Skin epidermis (tissue), 12 donors: Measurements from ENCODE around the gene USP6NL.

Experiments used
- H3K27ac ChIP-seq, 21 experiments: fragments of 200-600 bp; sonication (generic) in 11 of 21; one replicate each; pipeline ENCODE4 v1.5.0; 2020; ENCODE audit warnings: mild to moderate bottlenecking in 3 of 21, inconsistent platforms in 2 of 21, moderate library complexity in 2 of 21
- H3K4me3 ChIP-seq, 7 experiments: fragments of 200-600 bp; sonication (generic) in 2 of 7; one replicate each; pipeline ENCODE4 v1.5.0; 2020; ENCODE audit warnings: inconsistent platforms in 2 of 7, mild to moderate bottlenecking in 2 of 7, moderate library complexity in 1 of 7

USP6NL gene

GRCh38 chr10:11560076-11560709 is 51.3 kb downstream of the USP6NL start:
- H3K27ac ChIP-seq = no peak overlapping the region
- no peak overlapping the region for H3K4me3 ChIP-seq

GRCh38 chr10:11557967-11558366 is 53.5 kb downstream of the USP6NL start:
- no peak overlapping the region for H3K27ac ChIP-seq
- H3K4me3 ChIP-seq = no peak overlapping the region

DNA sequence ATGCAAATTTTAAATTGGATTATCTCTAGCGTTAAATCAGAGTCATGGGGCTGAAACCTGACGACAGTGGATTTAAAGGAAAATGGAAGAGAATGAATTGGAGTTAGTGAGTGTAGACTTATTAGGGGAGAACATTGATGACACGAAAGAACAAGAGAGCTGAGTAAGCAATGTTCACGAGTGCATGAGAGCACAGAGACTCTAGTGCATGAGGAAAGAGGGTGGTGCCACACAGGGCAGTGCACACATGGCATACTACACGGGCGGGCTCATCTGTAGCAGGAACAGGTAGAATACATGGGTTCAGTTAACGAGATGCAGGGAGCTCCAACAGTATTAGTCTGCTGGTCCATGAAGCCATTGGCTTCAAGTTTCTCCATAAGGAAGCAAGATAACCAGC is 53.9 kb downstream of the USP6NL start:
- Histone ChIP-seq H3K4me3 (no peak overlapping the region), H3K27ac (no peak overlapping the region)

DNA sequence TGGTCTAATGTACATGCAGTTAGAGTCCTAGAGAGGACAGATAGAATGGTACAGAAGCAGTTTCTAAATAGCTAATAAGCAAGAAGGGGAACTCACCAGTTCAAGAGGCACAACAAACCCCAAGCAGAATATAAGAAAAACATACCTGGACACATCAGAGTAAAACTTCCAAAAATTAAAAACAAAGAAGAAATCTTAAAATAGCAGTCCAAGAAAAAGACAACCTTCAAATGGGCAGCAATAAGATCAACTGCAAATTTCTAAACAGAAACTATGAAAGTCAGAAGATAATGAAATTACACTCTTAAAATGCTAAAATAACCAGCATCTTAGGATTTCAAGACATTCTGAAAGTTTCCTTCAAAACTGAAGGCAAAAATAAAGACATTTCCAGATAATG is 55.9 kb downstream of the USP6NL start:
- Histone ChIP-seq H3K27ac (no peak overlapping the region), H3K4me3 (no peak overlapping the region)

- H3K27ac ChIP-seq = no peak overlapping the region
- H3K4me3 ChIP-seq = no peak overlapping the region
Observed at GRCh38 chr10:11553773-11554381, 57.6 kb downstream of the USP6NL start.

GRCh38 chr10:11551916-11552602 is 59.4 kb downstream of the USP6NL start:
- peak overlapping the region in 8 of 21 experiments; percentile 3 to 58 (median 26) for H3K27ac ChIP-seq
- H3K4me3 ChIP-seq = no peak overlapping the region

- peak overlapping the region in 4 of 21 experiments; percentile 34 to 58 (median 46) for H3K27ac ChIP-seq
- H3K4me3 ChIP-seq = no peak overlapping the region
Observed at GRCh38 chr10:11551104-11551503, 60.3 kb downstream of the USP6NL start.

GRCh38 chr10:11548768-11549099 is 62.7 kb downstream of the USP6NL start:
- Histone ChIP-seq H3K27ac (no peak overlapping the region), H3K4me3 (no peak overlapping the region)

DNA sequence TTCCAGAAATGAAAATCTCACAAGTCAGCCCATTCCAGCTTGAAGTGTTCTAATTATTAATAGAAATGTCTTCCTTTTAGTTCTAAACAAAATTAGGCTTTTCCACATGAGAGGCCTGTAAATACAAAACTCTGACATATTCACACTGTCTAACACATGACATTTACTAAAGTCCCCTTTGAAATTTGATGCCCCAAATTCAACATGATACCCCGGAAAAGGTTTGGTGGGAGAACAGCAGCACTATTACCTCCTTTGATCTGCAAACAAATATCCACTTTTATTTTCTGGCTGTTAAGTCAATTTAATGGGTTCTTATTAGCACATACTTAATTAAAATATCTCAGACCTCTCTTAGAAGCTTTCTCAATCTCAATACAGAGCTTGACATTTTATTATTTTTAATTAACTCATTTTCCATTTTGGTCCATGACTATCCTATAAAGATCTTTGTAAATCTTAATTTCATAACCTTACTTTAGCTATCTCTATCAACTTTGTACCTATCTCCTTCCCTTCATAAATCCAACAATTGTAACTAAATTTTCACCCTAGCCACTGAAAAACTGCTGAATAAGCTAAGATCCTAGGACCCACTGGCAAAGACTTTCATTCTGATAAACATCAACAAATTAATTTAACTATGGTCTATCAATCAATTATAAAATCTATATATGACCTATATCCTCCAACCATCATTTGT is 63.2 kb downstream of the USP6NL start:
- Histone ChIP-seq H3K4me3 (no peak overlapping the region), H3K27ac (no peak overlapping the region)

DNA sequence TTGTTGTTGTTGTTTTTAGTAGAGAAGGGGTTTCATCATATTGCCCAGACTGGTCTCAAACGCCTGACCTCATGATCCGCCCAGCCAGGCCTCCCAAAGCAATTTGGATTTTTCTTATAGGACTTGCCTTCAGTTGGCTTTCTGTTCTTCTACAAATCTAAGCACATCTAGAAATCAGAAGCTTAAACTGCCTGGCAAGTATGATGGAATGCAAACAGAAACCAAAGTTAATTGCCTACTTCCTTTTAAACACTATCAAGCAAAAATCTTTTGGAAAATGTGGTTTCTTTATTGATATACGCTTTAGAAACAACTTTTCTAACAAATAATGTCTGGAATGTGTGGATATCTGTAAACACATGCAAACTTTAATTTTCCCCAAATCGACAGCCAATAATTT is 64.9 kb downstream of the USP6NL start:
- Histone ChIP-seq H3K4me3 (no peak overlapping the region), H3K27ac (peak overlapping the region in 5 of 21 experiments; percentile 8 to 54 (median 16))

GRCh38 chr10:11541296-11541695 is 70.2 kb downstream of the USP6NL start:
- Histone ChIP-seq H3K27ac (no peak overlapping the region), H3K4me3 (no peak overlapping the region)

DNA sequence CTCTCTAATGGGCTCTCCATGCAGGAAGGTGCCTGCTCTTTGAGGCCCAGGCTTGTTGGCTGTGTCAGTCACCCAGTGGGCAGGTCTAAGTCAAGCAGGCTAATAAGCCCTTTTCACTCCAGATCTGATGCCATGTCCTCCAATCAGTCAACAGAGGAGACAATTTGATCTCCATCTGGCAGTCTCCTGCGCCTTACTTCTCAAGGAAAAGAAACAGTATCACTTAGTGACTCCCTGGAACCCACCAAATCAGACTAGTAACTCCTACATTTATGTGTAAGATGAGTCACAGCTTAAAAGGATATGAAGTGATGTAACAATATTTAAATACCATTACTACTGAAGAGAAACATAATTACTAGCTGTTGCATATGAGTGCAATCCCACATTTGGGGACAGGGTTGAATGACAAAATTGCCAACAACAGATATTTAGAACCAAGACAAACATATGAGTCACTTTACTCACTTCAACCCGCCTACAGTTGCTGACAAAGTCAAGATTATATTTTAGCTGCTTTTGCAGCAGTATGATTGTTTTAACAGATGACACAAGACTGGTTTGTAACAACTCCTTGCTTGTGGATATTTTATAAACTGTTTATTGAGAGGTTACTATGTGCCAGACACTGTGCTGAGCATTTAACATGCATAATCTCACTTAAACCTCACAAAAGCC is 72.1 kb downstream of the USP6NL start:
- Histone ChIP-seq H3K27ac (peak overlapping the region in 3 of 21 experiments; percentile 2 to 14 (median 12)), H3K4me3 (no peak overlapping the region)

DNA sequence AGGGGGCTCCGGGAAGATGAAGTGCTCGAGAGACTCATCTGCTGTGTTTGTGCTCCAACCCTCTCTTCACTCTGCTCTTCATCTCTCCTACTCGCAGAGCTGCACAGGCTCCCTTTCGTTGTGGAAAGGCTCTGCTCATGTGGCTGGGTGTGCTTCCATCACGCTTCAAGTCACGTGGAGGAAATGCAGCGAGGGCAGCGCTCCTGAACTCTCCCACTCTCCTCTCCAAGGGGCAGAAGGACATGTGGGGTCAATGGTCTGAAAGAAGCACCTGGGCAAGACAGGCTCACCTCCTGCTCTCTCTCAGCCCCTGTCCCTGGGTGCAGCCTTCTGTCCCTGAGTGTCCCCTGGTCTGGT is 72.6 kb downstream of the USP6NL start:
- H3K27ac ChIP-seq = peak overlapping the region in 3 of 21 experiments; percentile 2 to 14 (median 12)
- H3K4me3 ChIP-seq = no peak overlapping the region

DNA sequence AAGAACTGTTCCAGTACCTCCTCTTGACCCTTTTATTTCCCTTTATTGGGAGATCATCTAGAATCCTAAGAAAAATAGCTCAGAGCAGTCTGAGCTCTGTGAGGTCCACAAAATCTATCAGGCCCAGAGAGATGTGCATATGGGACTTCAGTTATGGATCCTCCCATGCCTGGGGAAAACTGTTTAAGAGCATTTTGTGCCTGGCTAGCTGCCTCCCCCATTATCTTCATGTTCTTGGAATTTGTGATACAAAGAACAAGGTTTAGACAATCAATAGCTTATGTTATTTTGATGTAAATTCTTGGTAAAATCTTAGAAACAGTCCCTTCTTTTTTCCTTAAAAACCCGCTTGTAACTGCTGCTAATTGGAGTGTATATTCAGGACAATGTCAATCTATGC is 75.2 kb downstream of the USP6NL start:
- Histone ChIP-seq H3K27ac (no peak overlapping the region), H3K4me3 (no peak overlapping the region)

DNA sequence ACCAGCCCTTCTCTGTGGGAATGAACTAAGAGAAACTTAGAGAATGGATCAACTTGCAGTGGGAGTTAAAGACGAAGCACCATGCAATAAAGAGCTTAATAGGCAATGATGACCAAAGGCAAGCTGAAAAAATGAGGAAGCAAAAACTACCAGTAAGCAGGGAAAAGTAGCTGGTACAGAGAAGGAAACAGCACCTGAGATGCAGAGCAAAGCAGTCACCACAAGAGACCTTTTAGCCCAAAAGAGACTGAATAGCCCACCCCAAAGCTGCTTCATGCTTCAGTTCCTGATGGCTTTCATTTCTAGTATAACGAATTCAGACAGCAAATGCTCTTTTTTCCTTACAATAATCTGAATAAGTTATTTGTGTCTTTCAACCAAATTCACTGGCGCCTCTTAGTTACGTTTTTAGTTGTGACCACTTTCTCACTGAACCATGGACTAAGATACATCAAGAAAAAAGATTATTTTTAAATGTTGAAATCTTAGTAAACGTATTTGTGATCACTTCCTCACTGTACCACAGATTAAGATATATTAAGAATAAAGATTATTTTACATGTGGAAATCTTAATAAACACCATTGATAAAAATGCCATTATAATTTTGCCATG is 76.0 kb downstream of the USP6NL start:
- Histone ChIP-seq H3K4me3 (no peak overlapping the region), H3K27ac (no peak overlapping the region)

DNA sequence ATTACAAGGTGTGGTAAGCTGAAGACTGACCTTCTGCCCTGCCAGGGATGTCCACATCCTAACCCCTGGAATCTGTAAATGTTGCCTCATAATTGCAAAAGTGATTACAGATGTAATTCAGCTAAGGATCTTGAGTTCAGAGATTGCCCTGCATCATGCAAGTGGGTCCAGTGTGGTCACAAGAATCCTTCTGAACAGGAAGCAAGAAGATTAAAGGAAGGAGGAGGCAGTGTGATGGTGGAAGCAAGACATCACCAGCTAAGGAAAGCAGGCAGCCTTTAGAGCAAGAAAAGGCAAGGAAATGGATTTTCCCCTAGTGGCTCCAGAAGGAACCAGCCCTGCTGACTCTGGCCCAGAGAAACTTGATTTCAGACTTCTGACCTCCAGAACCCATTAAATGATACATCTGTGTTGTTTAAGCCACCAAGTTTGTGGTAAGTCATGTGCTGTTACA is 78.1 kb downstream of the USP6NL start:
- Histone ChIP-seq H3K27ac (peak overlapping the region in 1 of 21 experiments; percentile 1), H3K4me3 (no peak overlapping the region)

GRCh38 chr10:11532306-11532705 is 79.1 kb downstream of the USP6NL start:
- Histone ChIP-seq H3K4me3 (no peak overlapping the region), H3K27ac (no peak overlapping the region)

- H3K4me3 ChIP-seq = no peak overlapping the region
- H3K27ac ChIP-seq = no peak overlapping the region
Observed at GRCh38 chr10:11530806-11531205, 80.6 kb downstream of the USP6NL start.

DNA sequence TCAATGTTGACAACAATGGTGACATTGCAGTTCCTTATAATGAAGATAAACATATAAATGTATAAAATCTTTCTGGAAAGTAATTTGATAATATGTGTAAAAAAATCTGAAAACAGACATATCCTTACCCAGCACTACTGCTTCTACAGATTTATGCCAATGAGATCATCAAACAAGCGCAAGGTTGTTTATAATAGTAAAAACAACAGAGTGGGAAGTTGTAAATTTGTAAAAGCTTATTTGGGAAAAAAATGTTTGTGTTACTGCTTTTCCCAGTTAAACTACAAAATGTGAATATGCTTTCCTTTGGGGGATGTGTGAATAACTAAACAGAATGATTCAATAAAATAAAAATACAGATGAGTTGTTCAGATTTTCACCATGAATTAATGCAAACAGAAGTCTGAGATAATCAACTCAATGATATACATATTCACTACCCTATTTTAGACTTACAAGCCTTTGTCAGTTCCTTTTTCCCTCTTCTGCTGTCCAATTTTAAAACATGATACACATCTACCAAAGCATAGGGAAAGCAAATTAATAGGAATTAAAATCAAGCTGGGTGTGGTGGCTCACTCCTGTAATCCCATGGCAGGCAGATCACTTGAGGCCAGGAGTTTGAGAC is 82.1 kb downstream of the USP6NL start:
- Histone ChIP-seq H3K4me3 (no peak overlapping the region), H3K27ac (no peak overlapping the region)
